Measurements from ENCODE around the gene UBTF.

Gene UBTF

DNA sequence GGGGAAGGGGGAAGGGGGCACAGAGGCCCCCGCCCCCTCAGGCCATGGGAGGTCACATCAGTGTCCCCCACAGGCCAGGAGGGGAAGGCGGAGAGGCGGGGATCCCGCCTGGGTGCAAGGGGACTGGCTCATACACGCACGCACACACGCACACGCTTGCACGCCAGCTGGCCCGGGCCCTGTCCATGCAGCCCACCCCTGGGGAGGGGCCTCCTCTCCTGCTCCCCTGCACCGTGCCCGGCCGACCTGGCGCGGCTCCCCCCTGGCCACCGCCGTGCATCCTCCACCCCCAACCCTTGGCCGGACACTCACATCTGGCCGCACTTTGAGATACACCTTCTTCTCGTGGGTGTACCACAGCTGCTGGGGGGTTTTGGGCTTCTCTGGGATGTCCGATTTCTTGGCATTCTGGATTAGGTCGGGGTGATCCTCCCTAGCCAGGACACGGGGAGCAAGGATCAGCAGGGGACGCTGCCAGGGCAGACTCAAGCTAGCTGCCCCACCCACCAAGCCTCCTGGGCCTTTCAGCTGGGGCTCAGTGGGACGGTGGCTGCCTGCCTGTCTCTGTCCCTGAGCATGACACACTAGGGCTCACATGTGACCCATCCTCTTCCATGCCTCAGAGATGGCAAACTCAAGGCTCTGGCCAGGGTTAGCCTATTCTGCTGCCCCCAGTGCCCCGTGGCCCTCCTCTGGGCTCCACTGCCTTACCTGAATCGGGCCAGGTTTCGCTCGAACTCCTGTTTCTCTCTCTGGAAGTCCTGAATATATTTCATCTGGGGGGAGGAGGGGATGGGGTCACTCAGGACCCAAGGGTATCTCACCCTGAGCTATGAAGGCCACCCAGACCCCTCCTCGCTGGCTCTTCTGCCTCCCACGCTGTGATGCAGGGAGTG is 6.7 kb downstream of the UBTF start:
- DNase-seq = peak; percentile 40

DNA sequence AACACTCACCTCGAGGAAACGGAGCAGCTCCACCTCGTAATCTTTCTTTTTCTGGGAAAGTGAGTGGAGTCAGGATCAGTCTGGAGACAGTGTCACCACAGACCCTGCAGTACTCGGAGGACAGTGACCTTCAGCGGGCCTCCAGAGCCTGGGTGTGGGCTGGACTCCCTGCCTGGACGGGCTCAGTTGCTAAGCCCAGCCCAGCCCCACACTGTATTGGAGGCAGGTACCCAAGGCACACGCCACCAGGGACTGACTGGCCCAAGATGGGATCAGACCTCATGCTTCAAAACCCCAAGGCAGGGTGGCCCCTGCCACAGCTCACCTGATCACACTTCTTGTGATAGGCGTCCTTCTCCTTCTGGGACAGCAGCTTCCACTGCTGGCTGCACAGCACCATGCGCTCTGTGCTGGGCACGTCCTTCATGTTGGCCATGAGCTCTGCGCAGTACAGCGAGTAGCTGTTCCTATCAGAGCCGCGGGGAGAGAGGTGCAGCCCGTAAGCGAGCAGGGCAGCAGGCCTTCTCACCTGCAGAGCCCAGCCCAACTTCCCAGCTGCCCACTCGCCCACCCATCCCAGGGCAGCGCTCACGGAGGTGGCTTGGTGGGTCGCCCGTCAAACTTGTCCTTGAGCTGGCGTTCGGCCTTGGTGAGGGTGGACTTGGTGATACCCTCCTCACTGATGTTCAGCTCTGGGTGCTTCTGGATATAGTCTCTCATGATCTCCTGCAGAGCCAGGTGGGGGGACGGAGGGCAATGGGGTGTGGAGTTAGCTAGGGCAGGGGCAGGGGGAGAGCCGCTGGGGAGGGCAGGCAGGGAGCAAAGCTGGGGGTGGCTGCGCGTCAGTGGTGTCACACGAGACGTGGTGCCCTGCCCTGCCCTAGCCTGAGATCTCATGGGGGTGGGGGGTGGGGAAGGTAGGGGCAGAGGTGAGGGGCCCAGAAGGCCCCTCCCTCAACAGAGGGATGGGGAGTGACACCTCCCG is 7.9 kb downstream of the UBTF start:
- peak; percentile 33 for DNase-seq

DNA sequence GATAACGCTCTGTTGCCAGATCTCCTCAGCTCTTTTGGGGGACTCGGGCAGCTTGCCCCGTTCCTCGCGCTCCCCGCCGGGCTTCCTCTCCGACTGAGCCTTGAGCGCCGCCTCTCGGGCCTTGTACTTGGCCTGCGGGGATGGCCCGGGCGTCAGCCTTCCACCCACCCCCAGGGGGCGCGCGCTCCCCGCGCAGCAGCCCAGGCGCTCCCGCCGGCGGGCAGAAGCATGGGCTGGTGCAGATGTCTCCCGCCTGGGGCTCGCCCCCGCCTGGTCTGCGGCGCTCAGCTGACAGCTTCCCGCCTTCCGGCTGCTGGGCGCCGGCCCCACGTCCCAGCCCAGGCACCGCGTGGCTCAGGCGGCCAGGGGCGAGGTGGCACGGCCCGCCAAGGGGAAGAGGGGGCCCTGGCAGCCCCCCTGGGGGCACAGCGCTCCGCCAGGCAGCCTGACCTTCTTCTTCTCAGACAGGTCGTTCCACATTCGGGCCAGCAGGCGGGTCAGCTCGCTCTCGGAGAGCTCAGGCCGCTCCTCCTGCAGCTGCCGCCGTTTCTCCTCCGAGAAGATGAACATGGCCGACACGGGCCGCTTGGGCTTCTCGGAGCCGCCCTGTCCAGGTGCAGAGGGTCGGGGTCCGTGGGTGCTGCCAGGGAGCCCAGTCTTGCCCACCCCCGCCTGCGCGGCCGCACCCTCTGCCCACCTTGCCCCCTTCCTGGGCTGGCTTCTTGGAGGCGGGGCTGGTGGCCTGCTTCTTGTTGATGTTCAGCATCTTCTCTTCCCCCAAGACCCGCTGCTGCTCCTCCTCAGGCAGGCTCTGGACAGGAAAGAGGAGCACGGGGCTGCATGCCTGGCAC is 8.9 kb downstream of the UBTF start:
- peak; percentile 87 for DNase-seq

DNA sequence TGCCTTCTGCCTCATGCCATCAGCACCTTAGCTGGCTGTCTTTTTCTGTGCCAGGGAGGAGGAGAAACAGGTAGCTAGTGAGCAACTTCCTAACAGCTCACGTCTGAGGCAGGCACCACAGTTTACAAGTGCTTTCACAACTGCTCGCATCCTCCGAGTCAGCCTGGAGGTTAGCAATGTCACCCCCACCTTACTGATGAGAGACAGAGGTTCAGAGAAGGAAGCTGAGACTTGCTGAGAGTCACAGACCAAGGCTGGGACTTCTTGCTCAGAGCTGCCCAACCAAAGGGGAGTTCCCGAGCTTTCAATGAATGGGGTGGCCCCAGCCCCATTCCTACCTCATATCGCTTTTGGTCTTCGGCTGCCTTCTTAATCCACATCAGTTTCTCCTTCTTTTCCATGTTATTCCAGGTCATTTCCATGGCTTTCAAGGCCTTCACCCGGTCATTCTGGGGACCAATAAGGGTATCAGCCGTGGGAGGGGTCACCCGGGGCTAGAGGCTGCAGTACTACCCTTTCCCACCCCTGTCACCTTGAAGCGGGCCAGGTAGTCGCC is 9.6 kb downstream of the UBTF start:
- no peak for DNase-seq

DNA sequence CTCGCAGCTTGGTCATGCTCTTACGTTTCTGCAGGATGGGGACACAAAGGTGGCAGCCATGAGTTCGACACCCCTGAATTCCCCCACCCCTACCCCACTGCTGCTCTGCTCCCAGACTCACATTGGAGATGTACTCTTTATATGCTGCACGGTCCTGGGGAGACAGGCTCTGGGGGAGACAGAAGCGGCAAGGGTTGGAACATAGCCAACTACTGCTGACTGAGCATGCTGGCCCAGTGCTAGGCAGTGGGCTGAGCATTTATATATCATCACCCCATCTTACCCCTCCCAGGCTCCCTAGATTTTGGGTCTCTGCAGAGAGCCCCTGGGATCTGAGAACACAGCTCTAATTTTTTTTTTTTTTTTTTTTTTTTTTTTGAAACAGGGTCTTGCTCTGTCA is 11.7 kb downstream of the UBTF start:
- DNase-seq = no peak

DNA sequence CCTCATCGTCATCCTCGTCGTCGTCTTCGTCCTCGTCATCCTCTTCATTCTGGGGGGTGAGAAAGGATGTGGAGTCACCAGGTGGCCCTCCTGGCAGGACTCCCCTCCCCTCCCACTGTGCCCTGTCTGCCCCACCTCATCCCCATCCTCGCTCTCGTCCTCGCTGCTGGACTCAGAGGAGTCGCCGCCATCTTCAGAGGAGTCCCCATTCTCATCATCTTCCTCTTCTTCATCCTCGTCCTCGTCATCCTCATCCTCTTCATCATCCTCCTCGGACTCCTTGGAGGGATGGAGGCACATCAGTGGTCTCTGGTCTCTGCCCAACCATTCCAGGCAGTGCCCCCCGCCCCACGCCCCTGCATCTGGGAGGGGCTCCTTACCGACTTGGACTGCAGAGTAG is 12.2 kb downstream of the UBTF start:
- no peak for DNase-seq

DNA sequence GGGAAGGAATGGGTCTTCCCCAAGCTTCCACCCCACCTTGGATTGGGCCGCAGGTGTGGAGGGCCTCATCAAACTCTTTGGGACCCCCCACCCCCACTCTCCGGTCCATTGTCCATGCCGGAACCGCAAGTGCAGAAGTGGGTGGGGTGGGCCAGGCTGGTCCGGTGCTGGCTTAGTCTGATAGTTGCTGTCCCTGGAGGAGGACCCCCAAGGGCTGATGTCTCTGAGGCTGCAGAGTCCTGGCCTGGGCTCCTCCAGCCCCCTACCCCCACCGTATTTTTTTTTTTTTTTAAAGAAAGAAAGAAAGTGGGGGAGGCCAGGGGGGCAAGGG is 12.7 kb downstream of the UBTF start:
- DNase-seq = no peak

DNA sequence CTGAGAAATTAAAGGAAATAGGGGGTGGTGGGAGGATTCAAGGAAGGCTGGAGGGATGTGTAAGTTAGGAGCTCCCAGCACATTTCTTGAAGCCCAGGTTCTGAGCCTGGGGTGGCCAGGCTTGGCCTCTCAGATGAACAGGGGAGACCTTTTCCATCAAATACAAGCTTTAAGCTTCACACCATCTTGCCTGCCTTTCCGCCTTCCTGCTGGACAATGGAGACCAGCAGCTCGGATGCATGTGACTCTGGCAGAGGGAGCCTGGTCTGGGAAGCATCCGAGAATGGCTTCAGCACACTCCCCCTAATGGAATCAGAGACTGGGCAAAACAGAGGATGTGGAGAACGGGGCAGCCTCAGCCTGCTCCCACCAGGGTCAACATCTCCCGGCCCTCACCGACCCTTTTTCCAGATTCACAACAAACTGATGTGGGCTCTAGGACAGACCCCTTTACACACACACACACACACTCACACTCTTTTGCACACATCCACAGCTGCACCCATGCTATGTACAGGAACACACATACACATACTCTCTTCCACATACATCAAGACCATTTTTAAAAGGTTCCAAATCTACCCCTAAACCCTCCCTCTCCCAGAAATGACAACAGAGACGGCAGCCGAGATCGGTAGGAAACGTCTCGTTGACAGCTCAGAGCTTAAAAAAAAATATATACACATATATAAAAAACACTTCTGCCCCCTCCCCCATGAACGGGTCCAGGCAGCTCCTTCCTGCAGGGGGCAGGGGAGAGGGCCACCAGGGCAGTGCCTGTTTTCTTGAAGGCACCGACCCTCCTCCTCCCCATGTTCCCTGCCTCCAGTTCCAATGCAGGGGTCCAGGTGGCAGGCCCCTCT is 13.3 kb downstream of the UBTF start:
- no peak for DNase-seq

DNA sequence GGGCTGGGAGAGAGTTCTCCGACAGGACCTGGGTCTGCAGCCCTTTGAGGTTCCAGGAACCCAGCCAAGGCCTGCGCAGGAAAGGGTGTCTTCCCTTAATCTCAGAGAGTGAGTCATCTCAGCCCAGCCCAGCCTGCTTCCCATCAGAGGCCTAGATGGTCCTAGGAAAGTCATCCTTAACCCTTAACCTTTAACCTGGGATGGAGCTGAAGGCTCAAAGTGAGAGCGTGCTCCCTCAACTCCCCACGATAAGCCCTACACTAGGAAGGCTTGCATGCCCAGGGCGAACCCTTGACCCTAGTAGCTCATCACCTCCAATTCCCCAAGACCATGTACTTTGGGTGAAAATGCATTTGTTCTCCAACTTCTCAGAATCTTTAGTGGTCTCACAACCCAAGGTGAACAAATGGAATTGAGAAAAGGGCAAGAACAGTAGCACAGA is 15.0 kb downstream of the UBTF start:
- no peak for DNase-seq

DNA sequence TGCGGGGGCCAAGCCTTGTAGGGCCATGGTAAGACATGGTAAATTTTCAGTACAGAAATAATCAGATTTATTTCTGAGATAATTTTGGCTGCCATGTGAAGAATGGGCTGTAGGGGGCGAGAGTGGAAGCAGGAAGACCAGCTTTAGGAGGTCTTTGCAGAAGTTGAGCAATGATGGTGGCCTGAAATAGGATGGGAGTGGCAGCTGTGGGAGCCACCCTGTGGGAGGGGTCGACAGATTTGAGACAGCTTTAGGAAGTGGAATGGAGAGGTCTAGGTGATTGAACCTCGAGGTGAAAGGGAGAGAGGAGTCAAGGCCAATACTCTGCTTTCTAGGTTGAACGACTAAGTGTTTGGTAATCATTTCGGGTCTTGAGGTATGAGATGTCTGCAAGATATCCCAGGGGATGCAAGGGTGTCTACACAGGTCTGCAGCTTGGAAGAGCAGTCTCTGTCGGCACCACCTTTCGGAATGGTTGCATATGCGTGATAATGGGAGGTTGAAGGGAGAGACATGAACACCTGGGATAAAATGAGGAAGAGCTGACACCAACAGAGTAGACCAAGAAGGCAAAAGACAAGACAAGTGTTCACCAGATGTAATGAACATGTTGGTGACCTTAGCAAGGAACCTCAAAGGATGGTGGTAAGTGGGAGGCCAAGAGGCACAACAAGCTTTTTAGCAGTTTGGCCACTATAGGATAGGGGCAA is 15.6 kb downstream of the UBTF start:
- DNase-seq = no peak

DNA sequence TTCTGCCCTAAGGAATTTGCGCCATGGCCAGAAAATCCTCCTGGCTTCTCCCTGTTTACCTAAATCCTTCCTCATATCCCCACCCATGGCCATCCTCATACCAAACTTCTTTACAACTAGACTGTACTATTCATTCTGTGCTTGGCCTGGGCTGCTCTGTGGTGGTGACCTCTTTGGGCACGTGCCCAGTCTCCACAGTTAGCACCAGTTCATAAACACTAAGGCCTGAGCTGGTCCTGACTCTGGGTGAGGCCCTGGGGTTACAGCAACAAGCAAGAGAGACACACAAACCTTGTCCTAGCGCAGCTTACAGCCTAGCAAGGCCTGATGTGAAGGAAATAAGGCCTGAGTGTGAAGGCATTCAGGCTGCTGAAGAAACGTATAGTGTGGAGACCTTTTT is 16.7 kb downstream of the UBTF start:
- DNase-seq = no peak

DNA sequence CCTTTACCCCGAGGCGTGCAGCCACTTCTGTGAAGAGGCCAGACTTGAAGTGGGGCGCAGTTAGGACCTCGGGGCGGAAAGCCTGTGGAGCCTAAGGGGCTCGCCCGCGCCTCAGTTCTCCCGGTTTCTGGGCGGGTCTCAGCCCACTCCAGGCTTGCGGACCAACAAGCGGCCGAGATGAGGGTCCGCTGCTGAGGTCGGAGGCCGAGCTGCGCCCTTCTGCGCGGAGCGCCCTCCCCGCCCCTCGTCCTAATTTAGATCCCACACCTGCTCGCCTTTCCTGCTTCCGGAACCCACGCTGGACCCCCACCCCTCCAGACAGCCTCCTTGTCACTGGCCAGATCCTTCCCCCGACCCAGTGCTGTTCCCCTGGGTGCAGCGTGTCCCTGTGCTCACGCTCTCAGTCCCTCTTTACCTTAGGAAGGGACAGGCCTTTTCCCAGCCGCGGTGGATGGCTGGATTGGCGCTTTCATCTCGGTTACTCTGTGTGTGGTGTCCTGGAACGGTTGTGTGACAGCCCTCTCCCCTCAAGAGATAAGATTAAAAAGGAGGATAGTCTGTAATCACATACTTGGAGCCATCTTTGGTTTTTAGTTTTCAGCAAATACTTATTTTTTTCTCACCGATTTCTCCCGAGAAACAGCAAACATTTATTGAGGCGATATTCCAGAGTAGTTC is 18.9 kb downstream of the UBTF start:
- no peak for DNase-seq

DNA sequence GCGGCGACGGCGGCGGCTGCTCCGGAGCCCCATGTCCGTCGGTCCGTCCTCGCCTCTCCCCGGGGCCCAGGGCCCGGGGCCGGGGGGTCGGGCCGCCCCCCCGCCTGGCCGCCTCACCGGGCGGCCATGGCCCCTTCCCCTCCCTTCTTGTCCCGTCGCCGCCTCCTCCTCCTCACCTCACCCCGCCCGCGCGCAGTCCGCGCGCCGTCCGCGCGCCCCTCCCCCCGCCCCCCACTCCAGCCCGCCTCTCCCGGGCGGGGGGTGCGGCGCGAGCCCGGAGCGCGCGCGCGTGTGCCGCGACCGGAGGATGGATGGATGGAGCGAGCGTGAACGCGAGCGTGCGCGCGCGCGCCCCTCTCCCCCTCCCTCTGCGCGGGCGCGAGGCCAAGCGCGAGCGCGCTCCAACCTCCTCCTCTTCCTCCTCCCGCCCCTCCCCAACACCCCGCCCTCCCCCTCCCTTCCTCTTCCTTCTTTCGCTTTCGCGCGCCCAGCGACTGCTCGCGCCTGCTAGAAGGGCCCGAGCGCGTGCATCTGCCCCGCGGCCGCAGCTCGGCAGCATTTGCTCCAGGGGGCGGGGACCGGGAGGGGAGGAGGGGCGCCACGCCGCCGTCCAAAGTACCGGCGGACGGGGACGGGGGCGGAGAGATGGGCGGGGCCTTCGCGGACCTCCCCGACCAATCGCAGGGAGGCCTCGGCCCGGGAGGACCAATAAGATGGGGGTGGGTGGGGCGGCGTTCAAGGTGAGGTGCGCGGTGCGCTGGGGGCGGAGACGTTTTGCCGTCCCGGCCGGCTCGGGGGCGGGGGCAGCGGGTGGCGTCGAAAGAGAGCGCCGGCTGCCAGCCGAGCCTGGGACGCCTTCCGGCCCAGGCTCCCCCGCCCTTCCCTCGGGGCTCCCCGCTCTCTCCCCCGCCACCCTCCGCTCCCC is 19.7 kb downstream of the UBTF start, which contains the start of gene ATXN7L3:
Gene ATXN7L3 (minus strand): TSS at position 332 of the 925 bp plus-strand sequence. CDS start 1,814 bp downstream, outside the sequence.
- peak; percentile 100 for DNase-seq

DNA sequence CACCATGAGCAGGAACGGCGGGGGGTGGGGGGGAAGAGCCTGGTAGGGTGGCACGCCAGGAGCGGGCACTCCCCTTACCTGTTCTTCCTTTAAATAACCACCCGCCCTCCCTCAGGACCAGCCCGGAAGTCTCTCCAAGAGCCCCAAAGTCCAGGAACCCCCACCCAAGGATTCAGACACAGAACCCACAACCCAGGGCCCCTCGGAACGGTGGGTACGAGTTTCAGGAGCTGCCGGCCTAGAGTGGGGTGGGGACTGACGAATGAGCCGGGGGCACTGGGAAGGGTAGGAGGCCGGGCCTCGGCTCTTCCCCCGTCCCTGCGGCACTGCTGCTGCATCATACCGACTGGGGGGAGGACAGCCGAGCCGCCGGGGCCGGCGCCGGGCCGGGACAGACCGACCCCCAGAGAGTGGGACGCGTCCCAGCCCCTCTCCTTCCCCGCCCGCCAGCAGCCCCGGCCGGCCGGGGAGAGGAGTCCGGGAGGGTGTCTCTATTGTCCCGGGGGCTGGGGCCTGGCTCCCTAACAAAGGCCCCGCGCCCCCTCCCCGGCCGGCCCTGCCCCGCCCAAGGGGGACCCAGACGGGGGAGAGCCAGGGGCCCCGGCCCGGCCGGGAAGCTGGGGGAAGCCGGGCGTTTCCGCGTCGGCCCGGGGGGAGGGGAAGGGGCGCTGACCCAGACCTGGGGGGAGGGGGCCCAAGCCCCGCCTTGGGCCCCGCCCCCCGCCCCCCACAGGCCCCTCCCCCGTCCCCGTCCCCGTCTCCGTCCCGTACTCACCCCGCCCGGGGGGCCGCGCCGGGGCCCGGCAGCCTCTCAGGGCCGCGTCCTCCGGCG is 20.5 kb downstream of the UBTF start:
- peak; percentile 87 for DNase-seq

DNA sequence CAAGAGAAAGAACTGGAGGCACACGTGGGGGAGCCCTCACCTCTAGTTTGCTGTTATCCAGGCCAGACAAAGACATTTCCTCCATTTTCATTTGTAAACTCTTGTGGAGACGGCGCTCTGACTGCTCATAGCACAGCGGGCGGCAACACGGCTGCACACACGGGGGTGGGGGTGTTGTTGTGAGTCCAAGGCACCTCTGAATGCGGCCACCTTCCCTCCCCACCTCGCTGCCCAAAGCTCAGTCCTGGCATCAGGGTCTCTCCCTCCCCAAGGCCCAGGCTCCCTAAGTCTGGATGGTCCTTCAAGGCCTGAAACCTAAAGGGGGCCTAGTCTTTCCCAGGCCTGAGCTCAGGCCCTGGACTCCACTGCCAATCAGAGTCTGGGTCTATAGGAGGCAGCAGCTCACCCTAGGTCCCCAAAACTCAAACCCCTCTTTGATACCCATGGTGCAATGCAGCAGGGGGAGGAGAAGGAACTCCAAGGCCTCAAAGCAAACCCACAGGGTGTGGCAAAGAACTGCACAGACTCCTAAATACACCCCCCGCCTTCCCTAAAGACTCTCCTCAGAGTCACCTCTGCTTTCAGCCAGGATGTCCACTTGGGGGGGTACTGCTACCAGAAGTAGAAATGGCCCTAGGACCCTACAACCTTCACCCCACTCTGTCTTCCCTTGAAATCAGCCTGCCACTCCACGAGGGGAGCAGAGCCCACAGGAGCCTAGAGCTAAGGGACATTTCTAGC is 21.3 kb downstream of the UBTF start:
- DNase-seq = peak; percentile 60

DNA sequence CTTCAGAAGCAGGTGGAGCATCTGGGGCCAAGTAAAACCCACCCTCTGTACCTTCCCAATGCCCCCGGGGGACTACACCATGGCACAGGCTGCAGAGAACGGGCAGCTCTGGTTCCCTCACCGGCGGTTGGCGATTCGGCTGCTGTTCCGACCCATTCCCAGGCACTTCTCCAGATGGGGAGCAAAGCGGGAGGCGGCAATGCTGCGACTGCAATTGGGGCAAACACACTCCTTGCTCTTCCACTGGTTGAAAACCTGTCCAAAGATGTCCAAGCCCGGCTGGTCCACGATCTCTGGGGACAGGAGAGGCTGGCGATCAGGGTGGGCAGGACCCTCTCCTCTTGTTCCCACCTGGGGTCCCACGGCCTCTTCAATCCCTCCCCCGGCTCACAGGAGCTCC is 22.4 kb downstream of the UBTF start:
- no peak for DNase-seq
